A673 (cell line): ENCODE measurements around the gene ZNF445.
"Not testable (repeated sequence)": the region's sequence is repeated elsewhere in the genome, so short reads cannot be mapped to it uniquely, and the experiment has no call there.

ENCODE experiments used
- CTCF ChIP-seq: fragments of 300-800, 200-600 bp; sonication (generic); conservative IDR thresholded peaks from 2 replicates; pipeline ENCODE4 v1.5.1; 2017; ENCODE audit warnings: low read depth, mild to moderate bottlenecking, antibody characterized with exemption, low read length, moderate library complexity, mixed read lengths
- EZH2 ChIP-seq: fragments of 200-600 bp; sonication (generic); IDR thresholded peaks from 2 replicates; pipeline ENCODE4 v1.6.1; 2017; ENCODE audit warnings: borderline replicate concordance, low read depth, mild to moderate bottlenecking, mixed read lengths, antibody characterized with exemption, low read length; ENCODE audit not compliant: poor library complexity, severe bottlenecking

- not testable (repeated sequence) for TF ChIP-seq CTCF, EZH2
Measured at GRCh38 chr3:44464920-44465319, 12.6 kb downstream of the ZNF445 start.
